ENCODE results near the gene OR6A2. TPM values are rescaled to one million over a fixed set of nuclear protein-coding genes. Genes with fewer than 3 reads are reported as not detected.

OR6A2 gene
- total RNA-seq = under 1 TPM in 3 of 4 donors, not detected in 1; 0.19 to 0.79 (median 0.38) TPM

DNA sequence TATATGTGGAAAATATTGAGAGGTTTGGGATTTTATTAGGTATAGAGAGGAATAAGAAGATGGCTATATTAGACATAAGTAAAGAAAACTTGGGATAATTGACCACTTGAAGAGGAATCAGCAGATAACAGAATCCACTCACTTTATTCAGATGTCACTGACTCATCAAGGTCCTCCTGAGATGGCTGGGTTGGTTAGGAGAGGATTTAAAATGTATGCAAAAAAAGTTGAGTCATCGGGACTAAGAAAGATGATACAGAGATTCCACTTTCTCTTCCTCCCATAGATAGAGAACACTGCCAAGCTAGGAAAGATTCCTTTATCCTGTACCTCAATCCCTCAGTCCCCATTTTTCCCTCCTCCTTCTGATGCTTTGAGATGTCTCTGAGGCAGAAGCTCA is at the start of gene OR6A2:
TSS of gene OR6A2 (minus strand) at position 288 of the 400 bp plus-strand sequence. CDS start 3,981 bp downstream, outside the sequence.
- Histone ChIP-seq H3K36me3 (no peaks in the 10 kb centered on the region), H3K9me3 (no peaks in the 10 kb centered on the region), H3K4me1 (no peaks in the 10 kb centered on the region), H3K4me3 (no peak within 1 kb of the TSS), H3K27ac (no peak within 1 kb of the TSS), H3K27me3 (no peaks in the 10 kb centered on the region)
- TF ChIP-seq POLR2A (IDR thresholded peaks at IDR 0.05) = no peak
- TF ChIP-seq, protein P1, sequence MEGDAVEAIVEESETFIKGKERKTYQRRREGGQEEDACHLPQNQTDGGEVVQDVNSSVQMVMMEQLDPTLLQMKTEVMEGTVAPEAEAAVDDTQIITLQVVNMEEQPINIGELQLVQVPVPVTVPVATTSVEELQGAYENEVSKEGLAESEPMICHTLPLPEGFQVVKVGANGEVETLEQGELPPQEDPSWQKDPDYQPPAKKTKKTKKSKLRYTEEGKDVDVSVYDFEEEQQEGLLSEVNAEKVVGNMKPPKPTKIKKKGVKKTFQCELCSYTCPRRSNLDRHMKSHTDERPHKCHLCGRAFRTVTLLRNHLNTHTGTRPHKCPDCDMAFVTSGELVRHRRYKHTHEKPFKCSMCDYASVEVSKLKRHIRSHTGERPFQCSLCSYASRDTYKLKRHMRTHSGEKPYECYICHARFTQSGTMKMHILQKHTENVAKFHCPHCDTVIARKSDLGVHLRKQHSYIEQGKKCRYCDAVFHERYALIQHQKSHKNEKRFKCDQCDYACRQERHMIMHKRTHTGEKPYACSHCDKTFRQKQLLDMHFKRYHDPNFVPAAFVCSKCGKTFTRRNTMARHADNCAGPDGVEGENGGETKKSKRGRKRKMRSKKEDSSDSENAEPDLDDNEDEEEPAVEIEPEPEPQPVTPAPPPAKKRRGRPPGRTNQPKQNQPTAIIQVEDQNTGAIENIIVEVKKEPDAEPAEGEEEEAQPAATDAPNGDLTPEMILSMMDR (IDR thresholded peaks at IDR 0.05) = no peak
- intact Hi-C loops (cut with DNase I) = no loop called here
- DNase-seq = no peak
- WGBS, 2 donors = 58 to 88% methylated on average over 1 of the region's 1 CpG

DNA sequence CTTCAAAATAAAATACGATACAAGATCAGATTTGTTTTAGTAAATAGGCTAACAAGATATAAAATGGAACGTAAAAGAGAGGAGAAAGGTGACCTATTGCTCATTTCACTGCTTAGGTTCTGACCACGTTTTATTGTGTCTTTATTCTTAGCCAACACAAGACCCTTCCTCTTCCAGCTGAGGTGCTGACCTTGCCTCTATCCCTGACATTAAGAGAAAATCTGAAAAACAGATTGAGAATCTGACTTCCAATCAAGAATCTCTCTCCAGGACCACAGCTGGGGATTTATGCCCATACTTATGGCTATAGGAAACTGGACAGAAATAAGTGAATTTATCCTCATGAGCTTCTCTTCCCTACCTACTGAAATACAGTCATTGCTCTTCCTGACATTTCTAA is 45.9 kb upstream of the OR6A2 start, which contains the start of gene OR10A5:
TSS of gene OR10A5 (plus strand) at position 301 of the 400 bp plus-strand sequence. CDS start at position 301, 0 bp downstream.
- no peak for TF ChIP-seq POLR2A (IDR thresholded peaks at IDR 0.05)
- TF ChIP-seq, protein P1 (IDR thresholded peaks at IDR 0.05) = no peak
- intact Hi-C loops (cut with DNase I) = no loop called here
- H3K4me1 ChIP-seq = no peaks in the 10 kb centered on the region
- H3K4me3 ChIP-seq = no peak within 1 kb of the TSS
- WGBS, 2 donors = 68 to 70% methylated on average over 3 of the region's 3 CpGs
- H3K36me3 ChIP-seq = no peaks in the 10 kb centered on the region
- no peak within 1 kb of the TSS for H3K27ac ChIP-seq
- no peaks in the 10 kb centered on the region for H3K9me3 ChIP-seq
- no peak for DNase-seq
- H3K27me3 ChIP-seq = no peaks in the 10 kb centered on the region

DNA sequence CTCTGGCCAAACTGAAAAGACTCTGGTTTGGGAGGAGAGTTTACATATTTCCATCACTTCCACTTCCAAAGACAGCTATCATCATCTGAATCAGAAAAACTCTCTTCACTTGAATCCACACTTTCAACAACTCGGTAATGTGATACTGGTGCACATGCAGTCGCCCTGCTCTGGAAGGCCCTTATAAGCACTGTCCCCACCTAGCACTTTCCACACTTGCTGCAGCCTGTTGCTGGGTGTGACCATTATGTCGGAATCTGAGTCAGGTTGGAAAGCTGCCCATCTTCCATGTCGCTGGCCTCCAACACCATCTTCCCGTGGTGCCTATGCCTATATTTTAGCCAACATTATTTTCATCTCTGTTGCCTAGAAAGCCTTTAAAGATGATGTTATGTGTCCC is 44.9 kb upstream of the OR6A2 start:
- no peaks in the 10 kb centered on the region for H3K27me3 ChIP-seq
- 78 to 87% methylated on average over 5 of the region's 5 CpGs for WGBS, 2 donors
- H3K9me3 ChIP-seq = no peaks in the 10 kb centered on the region
- intact Hi-C loops (cut with DNase I) = no loop called here
- no peaks in the 10 kb centered on the region for H3K4me1 ChIP-seq
- no peaks in the 10 kb centered on the region for H3K36me3 ChIP-seq
- TF ChIP-seq POLR2A (IDR thresholded peaks at IDR 0.05) = no peak
- TF ChIP-seq, protein P1 (IDR thresholded peaks at IDR 0.05) = no peak
- no peak overlapping the region for H3K4me3 ChIP-seq
- DNase-seq = no peak
- no peak overlapping the region for H3K27ac ChIP-seq

DNA sequence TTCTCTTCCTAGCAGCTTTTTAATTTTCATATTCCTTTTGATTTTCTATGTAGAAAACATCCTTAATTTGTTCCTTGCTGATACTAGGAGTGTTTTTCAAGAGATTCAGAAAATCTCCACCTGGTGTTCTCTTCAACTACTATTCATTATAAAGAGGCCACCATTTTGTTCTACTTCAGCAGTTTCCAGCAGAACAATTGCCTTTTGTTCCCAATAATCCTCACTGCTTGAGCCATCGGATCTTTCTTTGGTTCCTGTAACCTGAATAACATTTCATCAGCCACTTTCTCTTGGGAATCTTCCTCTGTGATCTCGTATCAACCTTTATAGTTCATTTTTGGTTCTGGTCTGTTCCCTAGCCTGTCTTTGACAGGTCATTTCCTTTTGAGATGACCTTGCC is 44.2 kb upstream of the OR6A2 start:
- H3K27me3 ChIP-seq = no peaks in the 10 kb centered on the region
- 41 to 42% methylated on average over 2 of the region's 2 CpGs for WGBS, 2 donors
- no peak overlapping the region for H3K4me3 ChIP-seq
- H3K9me3 ChIP-seq = no peaks in the 10 kb centered on the region
- intact Hi-C loops (cut with DNase I) = no loop called here
- TF ChIP-seq, protein P1 (IDR thresholded peaks at IDR 0.05) = no peak
- no peak for TF ChIP-seq POLR2A (IDR thresholded peaks at IDR 0.05)
- no peak overlapping the region for H3K27ac ChIP-seq
- H3K4me1 ChIP-seq = no peaks in the 10 kb centered on the region
- H3K36me3 ChIP-seq = no peaks in the 10 kb centered on the region
- no peak for DNase-seq

DNA sequence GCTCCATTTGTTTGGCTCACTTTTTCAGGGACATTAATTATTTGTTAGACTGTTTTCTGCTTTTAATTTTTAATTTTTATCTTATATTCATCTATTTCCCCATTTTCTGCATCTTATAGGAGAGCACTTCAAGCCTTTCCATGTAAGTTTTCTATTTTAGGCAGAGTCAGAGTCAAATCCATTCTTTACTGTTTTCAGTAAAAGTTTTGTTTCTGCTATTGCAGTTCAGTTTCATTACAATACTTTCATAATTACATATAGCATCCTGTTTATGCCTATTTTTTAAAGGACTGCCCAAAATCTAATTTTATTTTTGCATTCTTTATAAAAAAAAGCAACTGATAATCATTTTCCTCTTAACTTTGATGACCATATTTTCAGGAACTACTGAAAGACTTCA is 42.2 kb upstream of the OR6A2 start:
- Histone ChIP-seq H3K4me3 (no peak overlapping the region), H3K9me3 (no peaks in the 10 kb centered on the region), H3K27ac (no peak overlapping the region), H3K27me3 (no peaks in the 10 kb centered on the region), H3K4me1 (no peaks in the 10 kb centered on the region), H3K36me3 (no peaks in the 10 kb centered on the region)
- no peak for DNase-seq
- intact Hi-C loops (cut with DNase I) = no loop called here
- TF ChIP-seq, protein P1 (IDR thresholded peaks at IDR 0.05) = no peak
- TF ChIP-seq POLR2A (IDR thresholded peaks at IDR 0.05) = no peak
